ENCODE data around the gene CLDN19. TPM values are rescaled to one million over a fixed set of nuclear protein-coding genes. Genes with fewer than 3 reads are reported as not detected.

CLDN19 gene
- total and polyA plus RNA-seq, 2 of the 8 experiments (the other 6 are each of a cell fraction or from before 2014, with no cell fraction given): 9.7 to 17.2 TPM

DNA sequence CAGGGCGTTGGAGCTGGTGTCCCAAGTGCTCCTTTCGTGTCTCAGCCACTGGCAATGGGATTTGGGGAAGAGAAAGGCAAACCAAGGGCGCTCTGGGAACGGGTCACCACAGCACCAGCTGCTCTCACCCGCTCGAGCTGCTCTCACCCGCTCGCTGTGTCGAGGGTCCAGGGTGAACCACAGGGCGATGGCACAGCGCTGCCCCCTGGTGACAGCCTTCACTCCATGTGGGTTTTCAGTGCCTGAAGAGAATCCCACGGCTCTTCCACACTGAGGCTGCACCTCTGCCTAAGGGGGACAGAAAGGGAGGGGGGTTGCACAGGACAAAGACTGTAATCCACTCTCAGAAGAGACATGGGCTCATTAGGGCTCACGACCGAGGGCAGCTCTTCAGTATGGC, 7.1 kb upstream of the CLDN19 start (continued):
- TF ChIP-seq, protein P1, sequence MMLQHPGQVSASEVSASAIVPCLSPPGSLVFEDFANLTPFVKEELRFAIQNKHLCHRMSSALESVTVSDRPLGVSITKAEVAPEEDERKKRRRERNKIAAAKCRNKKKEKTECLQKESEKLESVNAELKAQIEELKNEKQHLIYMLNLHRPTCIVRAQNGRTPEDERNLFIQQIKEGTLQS (IDR thresholded peaks at IDR 0.05; ENCODE audit: insufficient read depth, low read depth, low read length): no peak
- no peak for TF ChIP-seq SP2 (IDR thresholded peaks at IDR 0.05; ENCODE audit: low read length)
- TF ChIP-seq SIX5 (IDR thresholded peaks at IDR 0.05; ENCODE audit: low read depth, low read length): no peak
- TF ChIP-seq JUND (IDR thresholded peaks at IDR 0.05; ENCODE audit: low read length): no peak
- TF ChIP-seq, protein P2, sequence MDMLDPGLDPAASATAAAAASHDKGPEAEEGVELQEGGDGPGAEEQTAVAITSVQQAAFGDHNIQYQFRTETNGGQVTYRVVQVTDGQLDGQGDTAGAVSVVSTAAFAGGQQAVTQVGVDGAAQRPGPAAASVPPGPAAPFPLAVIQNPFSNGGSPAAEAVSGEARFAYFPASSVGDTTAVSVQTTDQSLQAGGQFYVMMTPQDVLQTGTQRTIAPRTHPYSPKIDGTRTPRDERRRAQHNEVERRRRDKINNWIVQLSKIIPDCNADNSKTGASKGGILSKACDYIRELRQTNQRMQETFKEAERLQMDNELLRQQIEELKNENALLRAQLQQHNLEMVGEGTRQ (IDR thresholded peaks at IDR 0.05; ENCODE audit: low read length): no peak
- no peak for TF ChIP-seq BCL11A (IDR thresholded peaks at IDR 0.05; ENCODE audit: low read depth in 2 of 2, low read length in 2 of 2)
- TF ChIP-seq RXRA (IDR thresholded peaks at IDR 0.05; ENCODE audit: insufficient read depth, low read depth, low read length): no peak
- no peak for TF ChIP-seq SP1 (IDR thresholded peaks at IDR 0.05; ENCODE audit: low read depth, low read length)
- peak; percentile 81 to 88 (median 86) for TF ChIP-seq CTCF (IDR thresholded peaks at IDR 0.05; ENCODE audit: control extremely low read depth in 1 of 3, insufficient read depth in 1 of 3, low read depth in 1 of 3, low read length in 3 of 3)
- TF ChIP-seq GTF2F1 (IDR thresholded peaks at IDR 0.05; ENCODE audit: borderline replicate concordance, low read depth, low read length): no peak
- TF ChIP-seq CREB1 (IDR thresholded peaks at IDR 0.05): no peak
- no peak for TF ChIP-seq CHD1 (IDR thresholded peaks at IDR 0.05; ENCODE audit: low read depth, low read length)
- TF ChIP-seq PHF8 (conservative IDR thresholded peaks at IDR 0.05; ENCODE audit: low read depth, low read length): no peak
- no peak for TF ChIP-seq BRCA1 (IDR thresholded peaks at IDR 0.05; ENCODE audit: low read depth, low read length)
- TF ChIP-seq SIRT6 (IDR thresholded peaks at IDR 0.05; ENCODE audit: low read length): no peak
- TF ChIP-seq, protein P3, sequence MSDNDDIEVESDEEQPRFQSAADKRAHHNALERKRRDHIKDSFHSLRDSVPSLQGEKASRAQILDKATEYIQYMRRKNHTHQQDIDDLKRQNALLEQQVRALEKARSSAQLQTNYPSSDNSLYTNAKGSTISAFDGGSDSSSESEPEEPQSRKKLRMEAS (IDR thresholded peaks at IDR 0.05): peak; percentile 51; the same call in 1 of the 2 replicates
- no peak for TF ChIP-seq SRF (IDR thresholded peaks at IDR 0.05; ENCODE audit: low read depth, low read length)
- TF ChIP-seq RAD21 (IDR thresholded peaks at IDR 0.05 in 1 of 2, conservative IDR thresholded peaks at IDR 0.05 in 1 of 2; ENCODE audit: low read depth in 2 of 2, low read length in 2 of 2): peak; percentile 88 to 91

All from H1 (cell line).